AG10803 (cell line): ENCODE measurements around the gene VRK3.

Experiments
- DNase-seq: peaks from one replicate; pipeline ENCODE4 v3.0.0; 2010; ENCODE audit warnings: low read depth
- H3K4me3 ChIP-seq: 2 replicates; pipeline ENCODE4 v1.5.1; 2011; ENCODE audit warnings: mild to moderate bottlenecking, low read length, control low read depth
- TF ChIP-seq, protein P1 (sequence below): conservative IDR thresholded peaks from 2 replicates; pipeline ENCODE4 v1.5.1; 2011; ENCODE audit warnings: mild to moderate bottlenecking, low read length, control low read depth, inconsistent platforms

Gene VRK3

DNA sequence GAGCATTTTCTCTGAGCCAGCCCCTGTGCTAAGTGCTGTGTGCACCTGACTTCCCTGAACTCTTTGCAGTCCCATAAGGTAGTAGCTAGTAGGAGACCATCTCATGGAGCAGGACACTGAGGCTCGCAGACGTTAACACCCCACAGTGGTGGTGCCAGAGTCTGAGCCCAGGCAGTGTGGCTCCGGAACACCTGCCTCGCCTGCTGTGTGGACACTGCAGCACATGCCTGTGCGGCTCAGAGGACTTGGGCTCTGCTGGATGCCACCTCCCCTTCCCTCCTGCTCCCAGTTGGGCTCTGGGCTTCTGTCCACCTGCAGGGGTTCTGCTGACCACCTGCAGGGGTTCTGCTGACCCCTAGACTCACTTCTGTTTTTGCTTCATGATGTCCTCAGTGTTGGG is 37.2 kb downstream of the VRK3 start:
- no peak for DNase-seq
- TF ChIP-seq, protein P1, sequence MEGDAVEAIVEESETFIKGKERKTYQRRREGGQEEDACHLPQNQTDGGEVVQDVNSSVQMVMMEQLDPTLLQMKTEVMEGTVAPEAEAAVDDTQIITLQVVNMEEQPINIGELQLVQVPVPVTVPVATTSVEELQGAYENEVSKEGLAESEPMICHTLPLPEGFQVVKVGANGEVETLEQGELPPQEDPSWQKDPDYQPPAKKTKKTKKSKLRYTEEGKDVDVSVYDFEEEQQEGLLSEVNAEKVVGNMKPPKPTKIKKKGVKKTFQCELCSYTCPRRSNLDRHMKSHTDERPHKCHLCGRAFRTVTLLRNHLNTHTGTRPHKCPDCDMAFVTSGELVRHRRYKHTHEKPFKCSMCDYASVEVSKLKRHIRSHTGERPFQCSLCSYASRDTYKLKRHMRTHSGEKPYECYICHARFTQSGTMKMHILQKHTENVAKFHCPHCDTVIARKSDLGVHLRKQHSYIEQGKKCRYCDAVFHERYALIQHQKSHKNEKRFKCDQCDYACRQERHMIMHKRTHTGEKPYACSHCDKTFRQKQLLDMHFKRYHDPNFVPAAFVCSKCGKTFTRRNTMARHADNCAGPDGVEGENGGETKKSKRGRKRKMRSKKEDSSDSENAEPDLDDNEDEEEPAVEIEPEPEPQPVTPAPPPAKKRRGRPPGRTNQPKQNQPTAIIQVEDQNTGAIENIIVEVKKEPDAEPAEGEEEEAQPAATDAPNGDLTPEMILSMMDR, result no peak
- H3K4me3 ChIP-seq, result no peak overlapping the region

DNA sequence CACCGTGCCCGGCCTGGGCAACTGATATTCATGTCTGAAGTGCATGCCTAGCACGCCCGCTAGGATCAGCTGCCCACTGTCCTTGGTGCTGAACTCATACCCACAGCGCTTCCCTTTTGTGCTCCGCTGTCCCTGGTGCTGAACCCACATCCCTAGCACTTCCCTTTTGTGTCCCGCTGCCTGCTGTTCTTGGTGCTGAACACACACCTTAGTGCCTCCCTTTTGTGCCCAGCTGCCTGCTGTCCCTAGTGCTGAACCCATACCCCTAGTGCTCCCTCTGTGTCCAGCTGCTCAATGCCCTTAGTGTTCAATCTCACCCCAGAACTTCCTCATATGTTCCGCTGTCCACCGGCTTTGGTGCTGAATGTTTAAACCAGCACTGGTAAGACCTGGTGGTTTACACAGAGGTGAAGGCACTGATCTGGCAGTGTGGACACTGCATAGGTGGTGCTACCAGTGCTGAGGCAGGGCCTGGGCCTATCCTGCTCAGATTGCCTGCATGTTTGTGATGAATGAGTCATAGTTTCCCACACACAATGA is 37.9 kb downstream of the VRK3 start:
- no peak overlapping the region for H3K4me3 ChIP-seq
- peak; percentile 86 for DNase-seq
- TF ChIP-seq, protein P1, result peak; percentile 30

DNA sequence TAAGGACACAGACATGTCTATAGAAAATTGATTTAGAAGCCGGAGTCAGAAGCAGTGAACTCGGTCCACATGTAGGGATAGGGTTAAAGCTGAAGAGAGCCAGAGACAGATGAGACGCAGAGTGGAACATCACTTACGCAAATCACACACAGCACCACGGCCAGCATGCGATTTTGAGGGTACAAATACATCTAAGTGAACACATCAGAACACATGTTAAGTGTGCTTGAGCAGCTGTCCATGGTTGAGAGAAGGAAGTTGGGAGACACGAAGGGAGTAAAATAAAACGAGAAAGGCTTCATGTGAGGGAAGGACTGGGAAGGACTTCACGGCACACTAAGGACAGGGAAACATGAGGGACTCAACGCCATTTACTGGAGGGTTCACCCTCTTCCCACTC is 38.8 kb downstream of the VRK3 start:
- no peak for DNase-seq
- H3K4me3 ChIP-seq, result no peak overlapping the region
- TF ChIP-seq, protein P1, result no peak

DNA sequence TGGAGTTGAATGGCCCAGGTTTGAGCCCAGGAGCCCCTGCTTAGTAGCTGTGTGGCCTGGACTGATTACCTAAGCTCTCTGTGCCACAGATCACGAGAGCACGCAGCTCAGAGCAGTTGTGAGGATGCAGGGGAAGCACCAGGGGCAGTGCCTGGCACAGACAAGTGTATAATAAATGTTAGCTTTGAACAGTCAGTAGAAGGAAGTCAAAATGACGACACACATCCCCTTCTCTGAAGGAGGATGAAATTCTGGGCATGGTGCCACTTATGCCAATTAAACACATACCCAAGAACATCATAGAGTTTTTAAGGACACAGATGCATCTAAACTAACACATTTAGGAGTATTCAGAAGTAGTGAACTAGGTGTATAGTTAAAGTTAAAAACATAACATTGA is 39.3 kb downstream of the VRK3 start:
- DNase-seq, result no peak
- TF ChIP-seq, protein P1, result no peak
- no peak overlapping the region for H3K4me3 ChIP-seq

DNA sequence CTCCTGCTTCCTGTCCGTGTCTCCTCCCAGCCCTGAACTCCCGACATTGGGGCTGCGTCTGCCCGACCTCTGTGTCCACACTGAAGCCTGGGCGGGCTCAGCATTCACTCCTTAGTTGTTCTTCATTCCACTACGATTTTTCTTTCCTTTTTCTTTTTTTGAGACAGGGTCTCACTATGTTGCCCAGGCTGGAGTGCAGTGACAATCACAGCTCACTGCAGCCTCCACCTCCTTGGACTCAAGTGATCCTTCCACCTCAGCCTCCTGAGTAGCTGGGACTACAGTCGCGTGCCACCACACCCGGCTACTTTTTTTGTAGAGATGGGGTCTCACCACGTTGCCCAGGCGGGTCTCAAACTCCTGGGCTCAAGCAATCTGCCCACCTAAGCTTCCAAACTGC is 40.7 kb downstream of the VRK3 start:
- no peak for DNase-seq
- no peak overlapping the region for H3K4me3 ChIP-seq
- TF ChIP-seq, protein P1, result no peak

DNA sequence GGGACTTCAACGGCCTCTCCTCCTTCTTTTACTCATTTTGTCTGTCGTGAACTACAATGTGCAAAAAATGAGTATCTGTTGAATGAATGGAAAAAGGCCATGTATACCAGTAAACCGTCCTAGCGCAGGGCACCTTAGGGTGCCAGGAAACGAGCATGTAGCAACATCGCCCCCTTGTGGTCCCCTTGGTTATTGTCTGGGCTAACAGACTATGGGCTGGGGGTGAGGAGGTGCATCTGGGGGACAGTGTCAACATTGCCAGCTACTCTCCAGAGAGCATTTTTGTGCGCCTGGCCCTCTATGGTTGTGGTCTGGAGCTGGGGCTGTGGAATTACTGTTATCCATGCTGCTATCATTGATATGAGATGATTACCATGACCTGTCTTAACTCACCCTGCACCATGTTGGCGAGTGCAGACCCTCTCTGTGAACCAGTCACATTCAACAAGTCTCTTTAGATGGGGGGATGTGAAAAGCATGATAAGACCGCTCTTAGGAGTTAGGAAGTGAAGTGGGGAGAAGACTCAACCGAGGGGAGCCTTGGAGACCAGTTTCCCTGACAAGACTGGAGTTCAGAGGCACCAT is 41.4 kb downstream of the VRK3 start:
- no peak overlapping the region for H3K4me3 ChIP-seq
- TF ChIP-seq, protein P1, result peak; percentile 84
- DNase-seq, result peak; percentile 32
